ENCODE results near the gene TMEM184B.

- TF ChIP-seq POLR2A (IDR thresholded peaks at IDR 0.05) = no peak
- no peak for TF ChIP-seq CTCF (IDR thresholded peaks at IDR 0.05)
These were observed 5.7 kb downstream of the TMEM184B start for GRCh38 chr22:38267086-38267485.
